ENCODE measurements around the gene LASP1.
"Not testable (repeated sequence)": the region's sequence is repeated elsewhere in the genome, so short reads cannot be mapped to it uniquely, and the experiment has no call there.

The LASP1 gene

DNA sequence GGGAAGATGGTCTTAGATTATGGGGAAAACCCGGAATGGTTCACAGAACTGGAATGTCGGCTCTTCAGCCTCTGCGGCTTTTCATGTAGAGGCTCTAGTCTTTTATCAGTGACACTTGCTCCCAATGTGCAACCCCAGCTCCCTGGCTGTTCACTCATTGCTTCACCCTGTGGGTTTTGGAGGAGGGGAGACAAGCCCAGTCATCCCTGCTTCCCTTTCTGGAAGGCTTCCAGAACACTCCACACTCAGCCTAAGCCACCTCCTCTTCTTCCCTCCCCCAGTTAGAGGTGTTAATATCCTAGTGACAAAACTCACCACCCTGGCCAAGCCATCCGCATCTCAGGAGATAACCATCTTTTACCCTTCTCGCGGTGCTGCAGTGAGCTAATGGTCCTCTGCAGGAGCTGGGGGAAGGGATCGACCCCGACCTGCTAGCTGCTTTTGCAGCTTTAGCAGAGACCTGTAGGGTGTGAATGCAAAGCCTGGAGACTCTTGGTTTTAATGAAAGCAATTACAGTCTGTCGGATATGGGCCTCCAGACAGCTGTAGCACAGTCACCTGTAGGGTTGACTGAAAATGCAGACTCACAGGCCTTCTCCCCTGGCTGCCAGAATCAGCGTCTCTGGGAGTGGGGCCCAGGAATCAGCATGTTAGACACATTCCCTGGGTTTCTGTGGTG is 31.3 kb downstream of the LASP1 start:
- H3K4me1 Mint-ChIP-seq, result peaks cover 32% of the 10 kb centered on the region

DNA sequence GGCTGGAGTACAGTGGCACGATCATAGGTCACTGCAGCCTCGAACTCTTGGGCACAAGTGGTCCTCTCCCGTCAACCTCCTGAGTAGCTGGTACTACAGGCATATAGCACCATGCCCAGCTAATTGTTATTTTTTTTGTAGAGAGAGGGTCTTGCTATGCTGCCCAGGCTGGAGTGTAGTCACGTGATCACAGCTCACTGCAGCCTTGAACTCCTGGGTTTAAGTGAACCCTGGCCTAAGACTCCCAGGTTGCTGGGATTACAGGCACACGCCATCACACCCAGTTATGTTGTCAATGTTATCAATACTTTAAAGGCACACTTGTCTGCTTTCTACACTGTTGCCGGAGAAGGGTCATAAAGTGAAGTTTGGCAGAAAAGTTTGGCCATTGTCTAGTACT is 33.5 kb downstream of the LASP1 start:
- peaks cover 9% of the 10 kb centered on the region for H3K36me3 Mint-ChIP-seq
- H3K27me3 Mint-ChIP-seq, result no peaks in the 10 kb centered on the region
- no peak overlapping the region for H3K27ac Mint-ChIP-seq
- no peaks in the 10 kb centered on the region for H3K9me3 Mint-ChIP-seq
- ATAC-seq (ENCODE audit: low read depth) (no peak), DNase-seq (ENCODE audit: low spot score in 2 of 2) (no peak)
- H3K4me1 Mint-ChIP-seq, result peaks cover 32% of the 10 kb centered on the region
- no peak overlapping the region for H3K4me3 Mint-ChIP-seq

More for the DNA sequence above, 31.3 kb downstream of the LASP1 start:
- Mint-ChIP-seq H3K27me3 (no peaks in the 10 kb centered on the region), H3K36me3 (peaks cover 9% of the 10 kb centered on the region), H3K27ac (no peak overlapping the region), H3K4me3 (no peak overlapping the region), H3K9me3 (no peaks in the 10 kb centered on the region)
- ATAC-seq (ENCODE audit: low read depth), result no peak
- no peak for DNase-seq (ENCODE audit: low spot score in 2 of 2)

- H3K27ac Mint-ChIP-seq, result no peak overlapping the region
- H3K9me3 Mint-ChIP-seq, result no peaks in the 10 kb centered on the region
- H3K4me1 Mint-ChIP-seq, result peaks cover 25% of the 10 kb centered on the region
- H3K4me3 Mint-ChIP-seq, result no peak overlapping the region
- ATAC-seq (ENCODE audit: low read depth) (no peak), DNase-seq (ENCODE audit: low spot score in 2 of 2) (no peak)
- peaks cover 8% of the 10 kb centered on the region for H3K36me3 Mint-ChIP-seq
- no peaks in the 10 kb centered on the region for H3K27me3 Mint-ChIP-seq
Observed at GRCh38 chr17:38904892-38905291, 35.0 kb downstream of the LASP1 start.

DNA sequence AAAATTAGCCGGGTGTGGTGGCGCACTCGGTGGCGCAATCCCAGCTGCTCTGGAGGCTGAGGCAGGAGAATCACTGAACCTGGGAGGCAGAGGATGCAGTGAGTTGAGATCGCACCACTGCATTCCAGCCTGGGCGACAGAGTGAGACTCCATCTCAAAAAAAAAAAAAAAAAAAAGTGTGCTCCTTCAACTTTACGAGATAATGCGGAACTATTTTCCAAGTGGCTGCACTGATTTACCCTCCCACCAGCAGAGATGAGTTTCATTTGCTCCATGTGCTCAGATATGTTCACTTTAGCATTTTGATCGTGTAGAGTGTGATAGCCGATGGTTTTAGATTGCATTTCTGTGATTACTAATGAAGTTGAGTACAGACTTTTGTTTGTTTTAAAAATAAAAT is 35.5 kb downstream of the LASP1 start:
- Mint-ChIP-seq H3K36me3 (peaks cover 8% of the 10 kb centered on the region), H3K27ac (peak overlapping the region; percentile 72), H3K9me3 (no peaks in the 10 kb centered on the region), H3K4me3 (peak overlapping the region; percentile 39), H3K27me3 (no peaks in the 10 kb centered on the region), H3K4me1 (peaks cover 25% of the 10 kb centered on the region)
- ATAC-seq (ENCODE audit: low read depth), result peak; percentile 74
- no peak for DNase-seq (ENCODE audit: low spot score in 2 of 2)

DNA sequence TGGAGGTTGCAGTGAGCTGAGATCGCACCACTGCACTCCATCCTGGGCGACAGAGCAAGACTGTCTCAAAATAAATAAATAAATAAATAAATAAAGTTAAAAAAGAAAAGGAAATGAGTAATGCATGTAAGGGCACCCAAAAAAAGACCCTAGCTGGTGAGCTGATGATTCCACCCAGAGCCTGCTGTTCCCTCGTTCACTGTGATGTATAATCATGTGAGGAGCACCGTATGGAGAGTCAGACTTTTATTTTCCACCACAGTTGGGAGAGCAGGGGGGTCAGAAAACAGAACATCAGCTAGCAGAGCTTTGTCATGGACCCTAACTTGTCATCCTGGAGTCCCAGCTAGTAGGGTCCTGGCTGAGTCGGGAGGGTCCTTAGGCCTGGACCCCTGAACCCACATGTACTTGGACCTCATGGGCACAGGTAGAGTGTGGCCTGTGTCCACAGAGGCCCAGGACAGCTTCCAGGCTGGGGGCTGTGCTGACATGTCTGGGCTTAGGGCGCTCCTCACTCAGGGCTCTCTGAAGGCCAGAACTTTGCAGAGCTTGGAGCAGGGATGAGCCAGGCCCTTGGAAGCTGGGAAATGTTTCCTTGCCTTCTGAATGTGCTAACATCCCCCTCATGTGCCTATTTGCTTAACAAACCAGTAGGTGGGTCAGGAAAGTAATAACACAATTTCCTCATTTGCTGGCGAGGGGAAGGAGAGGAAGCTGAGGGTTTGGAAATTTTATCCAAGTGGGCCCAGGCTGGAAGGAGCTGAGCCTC is 36.8 kb downstream of the LASP1 start:
- Mint-ChIP-seq H3K27ac (peak overlapping the region; percentile 73), H3K9me3 (no peaks in the 10 kb centered on the region), H3K4me1 (peaks cover 25% of the 10 kb centered on the region), H3K4me3 (no peak overlapping the region), H3K36me3 (peaks cover 8% of the 10 kb centered on the region), H3K27me3 (no peaks in the 10 kb centered on the region)
- ATAC-seq (ENCODE audit: low read depth) (no peak), DNase-seq (ENCODE audit: low spot score in 2 of 2) (no peak)

- no peak for ATAC-seq (ENCODE audit: low read depth)
- Mint-ChIP-seq H3K4me1 (peaks cover 27% of the 10 kb centered on the region), H3K9me3 (no peaks in the 10 kb centered on the region), H3K4me3 (no peak overlapping the region), H3K36me3 (peaks cover 11% of the 10 kb centered on the region), H3K27me3 (no peaks in the 10 kb centered on the region), H3K27ac (peak overlapping the region; percentile 73)
- no peak for DNase-seq (ENCODE audit: low spot score in 2 of 2)
Observed at GRCh38 chr17:38907930-38908675, 38.2 kb downstream of the LASP1 start.

- no peaks in the 10 kb centered on the region for H3K27me3 Mint-ChIP-seq
- peaks cover 6% of the 10 kb centered on the region for H3K36me3 Mint-ChIP-seq
- peak overlapping the region; percentile 53 for H3K27ac Mint-ChIP-seq
- H3K9me3 Mint-ChIP-seq, result no peaks in the 10 kb centered on the region
- H3K4me3 Mint-ChIP-seq, result no peak overlapping the region
- DNase-seq (ENCODE audit: low spot score in 2 of 2), result no peak
- H3K4me1 Mint-ChIP-seq, result peaks cover 24% of the 10 kb centered on the region
- ATAC-seq (ENCODE audit: low read depth), result peak; percentile 64
Observed at GRCh38 chr17:38908676-38909181, 38.9 kb downstream of the LASP1 start.

- H3K9me3 Mint-ChIP-seq, result no peaks in the 10 kb centered on the region
- H3K27ac Mint-ChIP-seq, result no peak overlapping the region
- H3K27me3 Mint-ChIP-seq, result no peaks in the 10 kb centered on the region
- H3K36me3 Mint-ChIP-seq, result peaks cover 9% of the 10 kb centered on the region
- ATAC-seq (ENCODE audit: low read depth) (no peak), DNase-seq (ENCODE audit: low spot score in 2 of 2) (no peak)
- no peak overlapping the region for H3K4me3 Mint-ChIP-seq
- peaks cover 24% of the 10 kb centered on the region for H3K4me1 Mint-ChIP-seq
Observed at GRCh38 chr17:38910325-38910724, 40.5 kb downstream of the LASP1 start.

GRCh38 chr17:38911081-38911730 is 41.3 kb downstream of the LASP1 start:
- DNase-seq (ENCODE audit: low spot score in 2 of 2) (no peak), ATAC-seq (ENCODE audit: low read depth) (no peak)
- H3K36me3 Mint-ChIP-seq, result peaks cover 13% of the 10 kb centered on the region
- H3K4me1 Mint-ChIP-seq, result peaks cover 18% of the 10 kb centered on the region
- H3K9me3 Mint-ChIP-seq, result no peaks in the 10 kb centered on the region
- no peak overlapping the region for H3K4me3 Mint-ChIP-seq
- H3K27ac Mint-ChIP-seq, result peak overlapping the region; percentile 28
- H3K27me3 Mint-ChIP-seq, result no peaks in the 10 kb centered on the region

DNA sequence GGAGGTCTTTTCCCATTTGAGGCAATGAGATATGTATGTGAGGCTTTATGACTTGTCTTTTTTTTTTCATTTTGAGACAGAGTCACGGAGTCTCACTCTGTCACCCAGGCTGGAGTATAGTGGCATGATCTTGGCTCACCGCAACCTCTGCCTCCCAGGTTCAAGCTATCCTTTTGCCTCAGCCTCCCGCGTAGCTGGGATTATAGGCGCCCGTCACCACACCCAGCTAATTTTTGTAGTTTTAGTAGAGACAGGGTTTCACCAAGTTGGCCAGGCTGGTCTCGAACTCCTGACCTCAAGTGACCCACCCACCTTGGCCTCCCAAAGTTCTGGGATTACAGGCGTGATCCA is 41.8 kb downstream of the LASP1 start:
- Mint-ChIP-seq H3K36me3 (peaks cover 14% of the 10 kb centered on the region), H3K4me1 (peaks cover 16% of the 10 kb centered on the region)
- DNase-seq (ENCODE audit: low spot score in 2 of 2); H3K27ac Mint-ChIP-seq; H3K4me3 Mint-ChIP-seq; H3K27me3 Mint-ChIP-seq; ATAC-seq (ENCODE audit: low read depth); H3K9me3 Mint-ChIP-seq: not testable (repeated sequence)

- H3K4me3 Mint-ChIP-seq, result no peak overlapping the region
- no peaks in the 10 kb centered on the region for H3K27me3 Mint-ChIP-seq
- H3K27ac Mint-ChIP-seq, result no peak overlapping the region
- H3K9me3 Mint-ChIP-seq, result no peaks in the 10 kb centered on the region
- peaks cover 18% of the 10 kb centered on the region for H3K36me3 Mint-ChIP-seq
- H3K4me1 Mint-ChIP-seq, result peaks cover 13% of the 10 kb centered on the region
- no peak for DNase-seq (ENCODE audit: low spot score in 2 of 2)
- ATAC-seq (ENCODE audit: low read depth), result no peak
Observed at GRCh38 chr17:38912221-38912813, 42.5 kb downstream of the LASP1 start.

- no peak overlapping the region for H3K27ac Mint-ChIP-seq
- no peaks in the 10 kb centered on the region for H3K27me3 Mint-ChIP-seq
- DNase-seq (ENCODE audit: low spot score in 2 of 2) (no peak), ATAC-seq (ENCODE audit: low read depth) (no peak)
- H3K4me3 Mint-ChIP-seq, result no peak overlapping the region
- peaks cover 27% of the 10 kb centered on the region for H3K36me3 Mint-ChIP-seq
- H3K4me1 Mint-ChIP-seq, result peaks cover 7% of the 10 kb centered on the region
- H3K9me3 Mint-ChIP-seq, result no peaks in the 10 kb centered on the region
Observed at GRCh38 chr17:38914741-38915638, 45.1 kb downstream of the LASP1 start.

GRCh38 chr17:38915639-38915995 is 45.8 kb downstream of the LASP1 start:
- H3K27ac Mint-ChIP-seq, result peak overlapping the region; percentile 54
- no peaks in the 10 kb centered on the region for H3K27me3 Mint-ChIP-seq
- H3K4me3 Mint-ChIP-seq, result no peak overlapping the region

More at GRCh38 chr17:38915639-38915995, 45.8 kb downstream of the LASP1 start:
- no peaks in the 10 kb centered on the region for H3K9me3 Mint-ChIP-seq
- peaks cover 31% of the 10 kb centered on the region for H3K36me3 Mint-ChIP-seq
- DNase-seq (ENCODE audit: low spot score in 2 of 2), result no peak
- peaks cover 10% of the 10 kb centered on the region for H3K4me1 Mint-ChIP-seq
- ATAC-seq (ENCODE audit: low read depth), result no peak
